ENCODE results near the gene GJD3. TPM values are rescaled to one million over a fixed set of nuclear protein-coding genes. Genes with fewer than 3 reads are reported as not detected.

The GJD3 gene
- polyA plus RNA-seq, 1 donor from 2014 or later, result not detected

GRCh38 chr17:40343219-40344119 is 21.1 kb downstream of the GJD3 start:
- Mint-ChIP-seq H3K27me3 (no peaks in the 10 kb centered on the region), H3K9me3 (no peaks in the 10 kb centered on the region), H3K4me3 (peak overlapping the region; percentile 71 to 95 (median 80))

GRCh38 chr17:40342504-40343218 is 21.9 kb downstream of the GJD3 start:
- H3K4me3 Mint-ChIP-seq, result peak overlapping the region; percentile 71 to 95 (median 80)
- no peaks in the 10 kb centered on the region for H3K9me3 Mint-ChIP-seq
- H3K27ac Mint-ChIP-seq, result peak overlapping the region; percentile 73 to 93 (median 93)
- peaks cover 37 to 58% (median 57%) of the 10 kb centered on the region in 3 donors for H3K4me1 Mint-ChIP-seq
- peaks cover 3% of the 10 kb centered on the region for H3K36me3 Mint-ChIP-seq
- H3K27me3 Mint-ChIP-seq, result no peaks in the 10 kb centered on the region

More at GRCh38 chr17:40343219-40344119, 21.1 kb downstream of the GJD3 start:
- H3K4me1 Mint-ChIP-seq, result peaks cover 37 to 58% (median 57%) of the 10 kb centered on the region in 3 donors
- H3K36me3 Mint-ChIP-seq, result no peaks in the 10 kb centered on the region
- H3K27ac Mint-ChIP-seq, result peak overlapping the region; percentile 73 to 93 (median 93)

- H3K36me3 Mint-ChIP-seq, result peaks cover 3% of the 10 kb centered on the region
- no peaks in the 10 kb centered on the region for H3K27me3 Mint-ChIP-seq
- H3K4me3 Mint-ChIP-seq, result peak overlapping the region; percentile 71 to 95 (median 88)
These were observed 22.6 kb downstream of the GJD3 start for GRCh38 chr17:40341808-40342503.

GRCh38 chr17:40340880-40341807 is 23.4 kb downstream of the GJD3 start:
- peaks cover 3% of the 10 kb centered on the region for H3K36me3 Mint-ChIP-seq
- peak overlapping the region; percentile 85 to 94 (median 93) for H3K27ac Mint-ChIP-seq
- peak overlapping the region; percentile 71 to 95 (median 88) for H3K4me3 Mint-ChIP-seq
- no peaks in the 10 kb centered on the region for H3K9me3 Mint-ChIP-seq
- no peaks in the 10 kb centered on the region for H3K27me3 Mint-ChIP-seq
- peaks cover 37 to 49% (median 46%) of the 10 kb centered on the region in 3 donors for H3K4me1 Mint-ChIP-seq

More at GRCh38 chr17:40341808-40342503, 22.6 kb downstream of the GJD3 start:
- Mint-ChIP-seq H3K27ac (peak overlapping the region in 2 of 3 donors; percentile 93), H3K9me3 (no peaks in the 10 kb centered on the region), H3K4me1 (peaks cover 37 to 54% (median 51%) of the 10 kb centered on the region in 3 donors)

DNA sequence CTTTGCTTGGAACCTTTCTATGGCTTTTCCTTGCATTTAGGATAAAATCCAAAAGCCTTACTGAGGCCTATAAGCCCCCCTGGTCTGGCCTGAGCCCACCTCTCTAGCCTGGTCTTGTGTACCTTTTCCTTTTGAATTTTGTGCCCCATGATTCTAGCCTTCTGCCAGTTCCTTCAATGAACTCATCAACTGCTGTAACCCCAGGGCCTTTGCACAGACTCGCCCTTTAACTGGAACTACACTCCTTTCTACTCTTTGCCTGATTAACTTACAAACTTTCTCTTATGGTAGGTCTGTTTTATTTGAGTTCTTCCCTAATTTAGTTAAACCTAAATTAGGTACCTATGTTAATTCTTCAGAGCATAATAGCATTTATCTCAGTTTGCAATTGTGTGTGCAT is 24.2 kb downstream of the GJD3 start:
- peaks cover 37 to 47% (median 45%) of the 10 kb centered on the region in 3 donors for H3K4me1 Mint-ChIP-seq
- no peaks in the 10 kb centered on the region for H3K27me3 Mint-ChIP-seq
- no peaks in the 10 kb centered on the region for H3K9me3 Mint-ChIP-seq

DNA sequence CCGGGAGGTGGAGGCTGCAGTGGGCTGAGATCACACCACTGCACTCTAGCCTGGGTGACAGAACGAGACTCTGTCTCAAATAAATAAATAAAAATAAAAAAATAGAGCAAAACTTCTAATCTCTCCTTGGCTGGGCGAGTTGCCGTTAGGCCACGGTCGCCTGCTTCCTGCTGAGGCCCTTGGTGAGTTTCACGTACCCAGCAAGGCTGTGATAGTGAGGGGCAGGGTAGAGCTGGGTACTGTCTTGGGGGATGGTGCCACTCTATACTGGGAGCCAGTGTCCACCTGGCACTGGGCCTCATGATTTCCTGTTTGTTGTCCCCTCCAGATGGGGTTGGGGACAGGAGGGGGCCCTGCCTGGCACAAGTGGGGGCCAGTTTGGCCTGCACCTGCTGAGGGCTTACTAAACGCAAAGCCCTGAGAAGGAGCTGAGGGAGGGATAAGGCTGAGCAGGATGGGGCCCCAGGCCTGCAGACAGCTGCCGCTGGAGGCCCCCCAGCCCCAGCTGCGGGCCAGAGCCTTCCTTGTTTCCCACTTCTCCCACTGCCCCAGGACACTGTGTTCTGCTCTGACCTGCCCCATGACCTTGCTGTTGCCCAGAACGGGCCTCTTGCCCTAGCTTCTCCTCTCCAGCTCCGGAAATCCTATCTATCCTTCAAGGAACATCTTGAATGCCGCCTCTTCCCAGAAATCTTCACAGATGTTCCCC is 25.4 kb downstream of the GJD3 start:
- Mint-ChIP-seq H3K4me1 (peaks cover 39 to 51% (median 47%) of the 10 kb centered on the region in 3 donors), H3K9me3 (no peaks in the 10 kb centered on the region), H3K4me3 (peak overlapping the region in 1 of 4 donors; percentile 37), H3K27me3 (no peaks in the 10 kb centered on the region), H3K27ac (peak overlapping the region in 2 of 3 donors; percentile 65 to 85), H3K36me3 (peaks cover 3% of the 10 kb centered on the region)

More for the DNA sequence above, 24.2 kb downstream of the GJD3 start:
- Mint-ChIP-seq H3K36me3 (peaks cover 3% of the 10 kb centered on the region), H3K4me3 (peak overlapping the region in 2 of 4 donors; percentile 71 to 76), H3K27ac (peak overlapping the region; percentile 85 to 94 (median 93))

GRCh38 chr17:40338058-40338457 is 26.5 kb downstream of the GJD3 start:
- no peak overlapping the region for H3K4me3 Mint-ChIP-seq
- H3K9me3 Mint-ChIP-seq, result no peaks in the 10 kb centered on the region
- H3K27me3 Mint-ChIP-seq, result no peaks in the 10 kb centered on the region
- H3K36me3 Mint-ChIP-seq, result peaks cover 3% of the 10 kb centered on the region
- peak overlapping the region in 2 of 3 donors; percentile 27 to 32 for H3K27ac Mint-ChIP-seq
- peaks cover 39 to 47% (median 44%) of the 10 kb centered on the region in 3 donors for H3K4me1 Mint-ChIP-seq

DNA sequence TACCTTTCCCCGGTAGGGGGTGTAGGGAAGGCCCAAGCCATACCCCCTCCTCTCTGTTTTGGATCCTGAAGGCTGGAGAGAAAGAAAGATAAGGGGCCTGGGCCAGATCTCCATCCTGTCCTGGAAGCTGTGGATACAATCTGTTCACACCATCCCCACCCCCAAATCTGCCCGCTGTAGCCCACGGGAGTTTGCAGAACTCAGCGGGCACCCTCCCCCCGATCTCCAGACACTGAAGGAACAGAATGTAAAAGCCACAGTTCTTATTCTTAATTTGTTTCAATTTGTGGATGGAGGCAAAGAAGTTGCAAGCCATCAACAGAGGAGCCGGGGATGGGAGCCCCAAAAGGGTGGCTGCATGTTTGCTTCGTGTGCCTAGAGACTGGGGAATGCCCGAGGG is 27.2 kb downstream of the GJD3 start:
- H3K27me3 Mint-ChIP-seq, result no peaks in the 10 kb centered on the region
- no peak overlapping the region for H3K4me3 Mint-ChIP-seq
- peaks cover 6% of the 10 kb centered on the region for H3K36me3 Mint-ChIP-seq
- peak overlapping the region in 1 of 3 donors; percentile 32 for H3K27ac Mint-ChIP-seq
- peaks cover 37 to 47% (median 44%) of the 10 kb centered on the region in 3 donors for H3K4me1 Mint-ChIP-seq
- no peaks in the 10 kb centered on the region for H3K9me3 Mint-ChIP-seq

DNA sequence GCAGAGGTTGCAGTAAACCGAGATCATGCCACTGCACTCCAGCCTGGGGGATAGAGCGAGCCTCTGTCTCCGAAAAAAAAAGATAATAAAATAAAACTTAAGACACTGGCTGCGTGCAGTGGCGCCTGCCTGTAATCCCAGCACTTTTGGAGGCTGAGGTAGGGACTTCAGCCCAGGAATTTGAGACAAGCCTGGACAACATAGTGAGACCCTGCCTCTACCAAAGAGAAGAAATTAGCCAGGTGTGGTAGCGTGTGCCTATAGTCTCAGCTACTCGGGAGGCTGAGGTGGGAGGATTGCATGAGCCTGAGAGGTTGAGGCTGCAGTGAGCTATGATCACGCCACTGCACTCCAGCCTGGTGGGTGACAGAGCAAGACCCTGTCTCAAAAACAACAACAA is 28.9 kb downstream of the GJD3 start:
- Mint-ChIP-seq H3K36me3 (peaks cover 6% of the 10 kb centered on the region), H3K27me3 (no peaks in the 10 kb centered on the region), H3K4me3 (no peak overlapping the region), H3K27ac (no peak overlapping the region), H3K9me3 (no peaks in the 10 kb centered on the region), H3K4me1 (peaks cover 32 to 50% (median 44%) of the 10 kb centered on the region in 3 donors)

DNA sequence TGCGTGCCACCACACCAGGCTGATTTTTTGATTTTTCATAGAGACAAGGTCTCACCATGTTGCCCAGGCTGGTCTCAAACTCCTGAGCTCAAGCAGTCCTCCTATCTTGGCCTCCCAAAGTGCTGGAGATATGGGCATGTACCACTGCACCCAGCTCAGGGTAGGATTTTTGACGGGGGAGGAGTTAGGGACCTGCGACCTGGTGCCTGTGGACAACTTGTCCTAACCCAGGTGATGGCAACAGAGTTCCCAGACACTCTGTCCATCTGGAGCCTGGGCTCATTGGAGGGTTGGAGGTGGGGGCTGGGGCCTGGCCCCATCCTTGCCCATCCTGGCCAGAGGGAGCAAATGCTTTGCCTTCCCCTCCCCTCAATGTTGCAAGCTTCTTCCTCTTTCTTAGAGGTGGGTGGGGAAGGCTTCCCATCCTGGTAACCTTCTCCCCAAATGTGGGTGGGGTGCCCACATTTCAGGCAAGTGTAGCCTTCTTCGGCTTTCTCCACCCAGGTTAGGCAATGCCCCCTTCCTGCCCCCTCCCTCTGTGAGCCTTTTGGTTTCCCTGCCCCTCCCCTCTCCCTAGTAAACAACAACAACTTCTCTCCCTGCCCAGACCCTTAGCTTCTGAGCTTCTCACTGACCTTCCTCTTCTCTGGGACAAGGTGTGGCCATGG is 30.6 kb downstream of the GJD3 start:
- Mint-ChIP-seq H3K36me3 (peaks cover 6% of the 10 kb centered on the region), H3K9me3 (no peaks in the 10 kb centered on the region), H3K27ac (peak overlapping the region; percentile 44 to 88 (median 53)), H3K4me1 (peaks cover 27 to 47% (median 43%) of the 10 kb centered on the region in 3 donors), H3K4me3 (peak overlapping the region; percentile 12 to 77 (median 46)), H3K27me3 (no peaks in the 10 kb centered on the region)

- Mint-ChIP-seq H3K4me3 (peak overlapping the region in 2 of 4 donors; percentile 49 to 74), H3K27me3 (no peaks in the 10 kb centered on the region)
These were observed 32.5 kb downstream of the GJD3 start for GRCh38 chr17:40331743-40332641.

More at GRCh38 chr17:40331743-40332641, 32.5 kb downstream of the GJD3 start:
- Mint-ChIP-seq H3K27ac (peak overlapping the region; percentile 80 to 84 (median 83)), H3K36me3 (peaks cover 3% of the 10 kb centered on the region), H3K9me3 (no peaks in the 10 kb centered on the region), H3K4me1 (peaks cover 35 to 56% (median 51%) of the 10 kb centered on the region in 3 donors)
